22Rv1 (cell line): ENCODE results near the gene ALKBH6.

Source experiments
- H3K27ac ChIP-seq: fragments of 450-650 bp; 2 replicates; pipeline ENCODE4 v1.5.1; 2017
- ZFX ChIP-seq: fragments of 450-650 bp; IDR thresholded peaks from 2 replicates; pipeline ENCODE4 v1.6.1; 2017; ENCODE audit warnings: antibody characterized with exemption, borderline replicate concordance
- TF ChIP-seq, protein P1 (sequence below): fragments of 450-650 bp; IDR thresholded peaks from 2 replicates; pipeline ENCODE4 v1.5.1; 2017; ENCODE audit warnings: mild to moderate bottlenecking

The ALKBH6 gene

GRCh38 chr19:36054119-36054732 lies 40.2 kb upstream of the ALKBH6 start, which contains the start of gene THAP8:
TSS of gene THAP8 (minus strand) at chr19:36054285. CDS start at chr19:36054217, 68 bp downstream.
- TF ChIP-seq, protein P1, sequence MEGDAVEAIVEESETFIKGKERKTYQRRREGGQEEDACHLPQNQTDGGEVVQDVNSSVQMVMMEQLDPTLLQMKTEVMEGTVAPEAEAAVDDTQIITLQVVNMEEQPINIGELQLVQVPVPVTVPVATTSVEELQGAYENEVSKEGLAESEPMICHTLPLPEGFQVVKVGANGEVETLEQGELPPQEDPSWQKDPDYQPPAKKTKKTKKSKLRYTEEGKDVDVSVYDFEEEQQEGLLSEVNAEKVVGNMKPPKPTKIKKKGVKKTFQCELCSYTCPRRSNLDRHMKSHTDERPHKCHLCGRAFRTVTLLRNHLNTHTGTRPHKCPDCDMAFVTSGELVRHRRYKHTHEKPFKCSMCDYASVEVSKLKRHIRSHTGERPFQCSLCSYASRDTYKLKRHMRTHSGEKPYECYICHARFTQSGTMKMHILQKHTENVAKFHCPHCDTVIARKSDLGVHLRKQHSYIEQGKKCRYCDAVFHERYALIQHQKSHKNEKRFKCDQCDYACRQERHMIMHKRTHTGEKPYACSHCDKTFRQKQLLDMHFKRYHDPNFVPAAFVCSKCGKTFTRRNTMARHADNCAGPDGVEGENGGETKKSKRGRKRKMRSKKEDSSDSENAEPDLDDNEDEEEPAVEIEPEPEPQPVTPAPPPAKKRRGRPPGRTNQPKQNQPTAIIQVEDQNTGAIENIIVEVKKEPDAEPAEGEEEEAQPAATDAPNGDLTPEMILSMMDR, result peak; percentile 52
- TF ChIP-seq ZFX, result no peak
- peak within 1 kb of the TSS; percentile 97 for H3K27ac ChIP-seq

GRCh38 chr19:36051637-36052036 lies 37.6 kb upstream of the ALKBH6 start:
- no peak overlapping the region; the same call in 1 of the 2 replicates for H3K27ac ChIP-seq
- TF ChIP-seq ZFX, result no peak
- TF ChIP-seq, protein P1, result no peak; the same call in 1 of the 2 replicates

DNA sequence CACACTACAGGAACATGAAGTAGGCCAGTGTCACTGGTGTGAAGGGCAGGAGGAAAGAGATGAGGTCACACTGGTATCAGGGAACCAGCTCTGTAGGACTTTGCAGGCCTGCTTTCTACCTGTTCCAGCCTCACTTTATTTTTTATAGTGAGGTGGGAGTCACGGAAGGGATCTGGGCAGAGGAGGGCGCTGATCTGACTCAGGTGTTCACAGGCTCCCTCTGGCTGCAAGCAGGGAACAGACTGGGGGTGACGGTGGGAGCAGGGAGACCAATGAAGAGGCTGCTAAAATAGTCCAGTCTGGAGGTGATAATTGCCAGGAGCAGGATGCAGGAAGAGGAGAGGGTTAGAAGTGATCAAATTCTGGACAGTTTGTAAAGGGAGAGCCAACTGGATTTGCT lies 37.2 kb upstream of the ALKBH6 start:
- TF ChIP-seq, protein P1, result peak; percentile 20
- no peak for TF ChIP-seq ZFX
- H3K27ac ChIP-seq, result no peak overlapping the region; the same call in 1 of the 2 replicates

DNA sequence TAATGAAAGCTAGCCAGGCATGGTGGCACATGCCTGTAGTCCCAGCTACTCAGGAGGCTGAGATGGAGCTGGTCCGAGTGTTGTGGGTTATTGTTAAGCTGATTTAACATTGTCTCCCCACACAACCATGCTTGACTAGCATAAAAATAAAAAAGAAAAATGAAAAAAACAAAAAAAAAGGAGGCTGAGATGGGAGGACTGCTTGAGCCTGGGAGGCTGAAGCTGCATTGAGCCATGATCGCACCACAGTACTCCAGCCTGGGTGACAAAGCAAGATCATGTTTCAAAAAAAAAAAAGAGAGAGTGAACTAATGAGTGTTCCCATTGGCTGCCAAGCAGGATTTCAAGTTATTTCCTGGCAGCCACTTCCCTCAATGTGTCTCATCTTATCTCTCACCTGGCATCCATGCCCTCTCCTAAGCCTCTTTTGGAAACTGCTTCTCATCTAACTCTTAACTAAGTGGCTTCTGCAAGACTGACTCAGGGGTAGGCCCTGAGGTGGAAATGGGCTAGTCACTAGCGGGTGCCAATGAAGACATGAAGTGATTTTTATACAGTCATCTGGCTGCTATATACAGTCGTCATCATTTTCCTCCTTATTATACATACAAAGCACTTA lies 35.2 kb upstream of the ALKBH6 start:
- peak overlapping the region; percentile 33 for H3K27ac ChIP-seq
- TF ChIP-seq, protein P1, result no peak
- no peak for TF ChIP-seq ZFX

DNA sequence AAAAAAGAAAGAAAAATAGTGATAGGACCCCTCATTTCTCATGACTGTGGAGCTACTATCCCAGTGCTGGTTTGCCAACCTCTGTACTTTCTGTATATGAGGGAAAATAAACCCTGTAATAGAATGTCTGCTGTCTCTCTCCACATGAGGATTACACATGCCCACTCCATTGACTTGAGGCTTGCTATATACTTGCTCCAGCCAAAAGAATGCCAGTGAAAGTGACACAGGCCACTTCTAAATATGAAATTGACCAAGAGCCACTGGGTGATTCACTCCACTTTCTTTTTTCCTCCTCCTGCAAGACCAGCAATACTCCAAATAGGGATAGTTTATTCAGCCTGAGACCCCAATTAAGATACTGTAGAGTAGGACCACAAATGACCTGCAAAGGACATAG lies 33.8 kb upstream of the ALKBH6 start:
- no peak for TF ChIP-seq ZFX
- TF ChIP-seq, protein P1, result no peak
- no peak overlapping the region for H3K27ac ChIP-seq

GRCh38 chr19:36046443-36047050 lies 32.5 kb upstream of the ALKBH6 start:
- TF ChIP-seq, protein P1, result no peak
- no peak for TF ChIP-seq ZFX

GRCh38 chr19:36043952-36044351 lies 29.9 kb upstream of the ALKBH6 start:
- TF ChIP-seq ZFX, result no peak
- TF ChIP-seq, protein P1, result no peak
- H3K27ac ChIP-seq, result no peak overlapping the region

More at GRCh38 chr19:36046443-36047050, 32.5 kb upstream of the ALKBH6 start:
- H3K27ac ChIP-seq, result no peak overlapping the region
